Progenitor cell of endocrine pancreas (in vitro differentiated cells): Measurements from ENCODE around the gene THOC6. TPM values are rescaled to one million over a fixed set of nuclear protein-coding genes. Genes with fewer than 3 reads are reported as not detected.

ENCODE experiments used
- DNase-seq: peaks from one replicate; pipeline ENCODE4 v3.0.0; 2021; ENCODE audit warnings: low spot score; ENCODE audit not compliant: unreplicated experiment
- H3K27ac Mint-ChIP-seq: 2 replicates; pipeline ENCODE4 v1.8.0; 2021; ENCODE audit warnings: mild to moderate bottlenecking, moderate library complexity, mixed read lengths
- H3K27me3 Mint-ChIP-seq: 2 replicates; pipeline ENCODE4 v1.8.0; 2021; ENCODE audit warnings: mixed read lengths
- H3K36me3 Mint-ChIP-seq: 2 replicates; pipeline ENCODE4 v1.8.0; 2022; ENCODE audit warnings: mixed read lengths; ENCODE audit not compliant: insufficient read depth
- H3K4me1 Mint-ChIP-seq: 2 replicates; pipeline ENCODE4 v1.8.0; 2021; ENCODE audit warnings: low read depth, mixed read lengths
- H3K4me3 Mint-ChIP-seq: 2 replicates; pipeline ENCODE4 v1.8.0; 2021; ENCODE audit warnings: low read depth, mild to moderate bottlenecking, moderate library complexity, mixed read lengths
- H3K9me3 Mint-ChIP-seq: 2 replicates; pipeline ENCODE4 v1.8.0; 2021; ENCODE audit warnings: low read depth, mixed read lengths
- total RNA-seq: library from RNA; stranded (reverse); gene quantifications from 2 replicates; pipeline ENCODE4 v1.2.1, GENCODE V29; 2021
- TF ChIP-seq, protein P1 (sequence below): fragments of 200-600 bp; sonication (generic); IDR thresholded peaks from one replicate; pipeline ENCODE4 v1.5.0; 2021; ENCODE audit warnings: antibody characterized with exemption, mild to moderate bottlenecking; ENCODE audit not compliant: unreplicated experiment

Gene THOC6
- total RNA-seq, 1 donor from 2014 or later: 47.4 TPM

GRCh38 chr16:3059723-3060242 is 35.9 kb downstream of the THOC6 start:
- TF ChIP-seq, protein P1, sequence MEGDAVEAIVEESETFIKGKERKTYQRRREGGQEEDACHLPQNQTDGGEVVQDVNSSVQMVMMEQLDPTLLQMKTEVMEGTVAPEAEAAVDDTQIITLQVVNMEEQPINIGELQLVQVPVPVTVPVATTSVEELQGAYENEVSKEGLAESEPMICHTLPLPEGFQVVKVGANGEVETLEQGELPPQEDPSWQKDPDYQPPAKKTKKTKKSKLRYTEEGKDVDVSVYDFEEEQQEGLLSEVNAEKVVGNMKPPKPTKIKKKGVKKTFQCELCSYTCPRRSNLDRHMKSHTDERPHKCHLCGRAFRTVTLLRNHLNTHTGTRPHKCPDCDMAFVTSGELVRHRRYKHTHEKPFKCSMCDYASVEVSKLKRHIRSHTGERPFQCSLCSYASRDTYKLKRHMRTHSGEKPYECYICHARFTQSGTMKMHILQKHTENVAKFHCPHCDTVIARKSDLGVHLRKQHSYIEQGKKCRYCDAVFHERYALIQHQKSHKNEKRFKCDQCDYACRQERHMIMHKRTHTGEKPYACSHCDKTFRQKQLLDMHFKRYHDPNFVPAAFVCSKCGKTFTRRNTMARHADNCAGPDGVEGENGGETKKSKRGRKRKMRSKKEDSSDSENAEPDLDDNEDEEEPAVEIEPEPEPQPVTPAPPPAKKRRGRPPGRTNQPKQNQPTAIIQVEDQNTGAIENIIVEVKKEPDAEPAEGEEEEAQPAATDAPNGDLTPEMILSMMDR: no peak
- no peak for DNase-seq
- Mint-ChIP-seq H3K9me3 (no peaks in the 10 kb centered on the region), H3K4me1 (peaks cover 5% of the 10 kb centered on the region), H3K27me3 (peaks cover 28% of the 10 kb centered on the region), H3K27ac (peak overlapping the region; percentile 90), H3K36me3 (peaks cover 4% of the 10 kb centered on the region), H3K4me3 (peak overlapping the region; percentile 69)

DNA sequence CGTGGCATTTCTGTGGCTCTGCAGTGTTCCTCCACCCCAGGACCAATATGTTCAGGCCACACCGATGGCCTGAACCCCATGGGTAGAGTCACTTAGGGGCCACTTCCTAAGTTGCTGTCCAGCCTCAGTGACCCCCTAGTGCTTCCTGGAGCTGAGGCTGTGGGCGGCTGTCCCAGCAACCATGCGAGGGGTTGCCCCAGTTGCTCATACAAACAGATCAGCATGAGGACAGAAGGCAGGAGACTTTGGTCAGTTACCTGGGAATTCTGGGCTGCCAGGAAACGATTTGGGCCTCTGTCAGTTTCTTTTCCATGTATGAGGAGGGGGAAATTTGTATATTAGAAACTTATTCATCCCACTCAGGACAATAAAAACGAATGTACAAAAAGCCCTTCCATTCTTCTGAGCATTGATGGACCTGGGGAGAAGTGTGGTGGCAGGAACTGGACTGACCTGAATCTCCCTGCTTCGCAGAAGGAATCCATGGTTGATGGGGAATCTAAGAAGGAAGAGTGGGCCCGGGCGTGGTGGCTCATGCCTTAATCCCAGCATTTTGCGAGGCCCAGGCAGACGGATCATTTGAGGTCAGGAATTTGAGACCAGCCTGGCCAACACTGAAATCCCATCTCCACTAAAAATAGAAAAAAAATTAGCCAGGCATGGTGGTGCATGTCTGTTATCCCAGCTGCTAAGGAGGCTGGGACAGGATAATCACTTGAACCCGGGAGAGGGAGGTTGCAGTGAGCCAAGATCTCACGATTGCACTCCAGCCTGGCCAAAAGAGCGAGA is 36.7 kb downstream of the THOC6 start:
- H3K27ac Mint-ChIP-seq: no peak overlapping the region
- TF ChIP-seq, protein P1: no peak
- peak overlapping the region; percentile 69 for H3K4me3 Mint-ChIP-seq
- DNase-seq: no peak
- H3K36me3 Mint-ChIP-seq: peaks cover 2% of the 10 kb centered on the region
- H3K27me3 Mint-ChIP-seq: peaks cover 27% of the 10 kb centered on the region
- peaks cover 5% of the 10 kb centered on the region for H3K4me1 Mint-ChIP-seq
- H3K9me3 Mint-ChIP-seq: no peaks in the 10 kb centered on the region

- Mint-ChIP-seq H3K4me3 (no peak overlapping the region), H3K9me3 (no peaks in the 10 kb centered on the region), H3K4me1 (peaks cover 5% of the 10 kb centered on the region), H3K27ac (no peak overlapping the region), H3K36me3 (no peaks in the 10 kb centered on the region), H3K27me3 (peaks cover 23% of the 10 kb centered on the region)
- DNase-seq: no peak
- TF ChIP-seq, protein P1: no peak
These were observed 38.7 kb downstream of the THOC6 start for GRCh38 chr16:3062553-3062952.

DNA sequence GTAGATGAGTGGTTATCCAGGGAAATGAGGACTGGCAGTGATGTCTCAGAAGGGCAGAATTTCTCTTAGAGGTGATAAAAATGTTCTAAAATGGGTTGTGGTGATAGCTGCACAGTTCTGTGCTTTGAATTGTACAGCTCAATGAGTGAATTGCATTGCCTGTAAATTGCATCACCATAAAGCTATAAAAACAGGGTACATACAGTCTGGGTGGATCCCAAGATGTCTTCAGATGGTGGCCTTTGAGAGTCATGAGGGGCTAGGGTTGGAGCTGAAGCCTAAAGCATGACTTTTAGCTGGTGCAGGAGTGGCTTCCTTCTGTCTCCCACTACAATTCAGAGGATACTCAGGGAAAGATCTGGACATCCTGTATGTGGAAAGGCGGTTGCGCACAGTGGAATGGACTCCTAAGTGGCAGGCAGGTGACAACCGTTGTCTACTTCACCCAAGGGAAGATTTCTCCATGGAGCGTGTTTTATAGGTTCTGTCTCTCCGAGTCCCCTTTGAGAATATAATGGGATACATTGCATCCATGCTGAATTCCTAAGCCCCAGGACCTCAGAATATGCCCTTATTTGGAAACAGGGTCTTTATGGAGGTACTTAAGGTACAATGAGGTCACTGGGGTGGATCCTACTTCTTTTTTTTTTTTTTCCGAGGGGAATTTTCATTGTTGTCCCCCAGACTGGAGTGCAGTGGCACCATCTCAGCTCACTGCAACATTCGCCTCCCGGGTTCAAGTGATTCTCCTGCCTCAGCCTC is 40.0 kb downstream of the THOC6 start:
- Mint-ChIP-seq H3K4me1 (peaks cover 5% of the 10 kb centered on the region), H3K27me3 (peaks cover 21% of the 10 kb centered on the region), H3K36me3 (no peaks in the 10 kb centered on the region), H3K4me3 (no peak overlapping the region), H3K27ac (no peak overlapping the region), H3K9me3 (no peaks in the 10 kb centered on the region)
- no peak for DNase-seq
- TF ChIP-seq, protein P1: no peak

DNA sequence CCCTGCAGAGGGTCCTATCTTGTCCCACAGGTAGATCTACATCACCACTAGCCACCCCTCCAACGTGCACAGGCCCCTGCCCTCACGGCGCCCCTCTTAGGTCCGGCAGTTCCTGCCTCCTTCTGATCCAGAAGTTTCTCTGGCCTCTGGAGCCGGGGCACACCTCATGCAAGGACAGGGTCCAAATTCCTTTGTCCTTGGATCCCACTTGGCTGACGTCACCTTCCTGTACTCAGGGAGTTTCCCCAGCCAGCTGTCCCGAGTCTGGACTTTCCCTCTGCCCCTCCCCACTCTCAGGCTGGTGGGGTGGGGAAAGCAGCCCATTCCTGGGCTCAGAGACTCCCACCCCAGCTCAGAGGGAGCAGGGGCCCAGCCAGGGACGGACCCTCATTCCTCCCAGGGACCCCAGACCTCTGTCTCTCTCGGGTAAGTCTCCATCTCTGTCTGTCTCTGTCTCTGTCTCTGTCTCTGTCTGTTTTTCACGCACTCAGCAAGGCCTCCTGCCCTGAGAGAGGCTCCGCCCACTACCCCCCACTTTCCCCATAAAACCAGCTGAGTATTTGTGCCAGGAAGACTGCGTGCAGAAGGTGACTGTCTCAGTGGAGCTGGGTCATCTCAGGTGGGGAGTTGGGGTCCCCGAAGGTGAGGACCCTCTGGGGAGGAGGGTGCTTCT is 41.4 kb downstream of the THOC6 start, which contains the start of gene IL32:
IL32 (plus strand) TSS at position 572 of the 673 bp plus-strand sequence. CDS start 172 bp downstream, outside the sequence.
- Mint-ChIP-seq H3K36me3 (no peaks in the 10 kb centered on the region), H3K27me3 (peaks cover 29% of the 10 kb centered on the region), H3K27ac (peak within 1 kb of the TSS; percentile 73), H3K9me3 (no peaks in the 10 kb centered on the region), H3K4me1 (no peaks in the 10 kb centered on the region), H3K4me3 (no peak within 1 kb of the TSS)
- DNase-seq: no peak
- TF ChIP-seq, protein P1: no peak
